K562 (cell line): Measurements from ENCODE around the gene SLC25A21. TPM values are rescaled to one million over a fixed set of nuclear protein-coding genes. Genes with fewer than 3 reads are reported as not detected.

Experiments used
- CCAR2 ChIP-seq: fragments of 200-400 bp; formaldehyde crosslinking; IDR thresholded peaks from 2 replicates; pipeline ENCODE4 v1.6.1; 2017; ENCODE audit warnings: mild to moderate bottlenecking, low read depth, low read length
- CCNT2 ChIP-seq: IDR thresholded peaks from 2 replicates; pipeline ENCODE4 v1.6.1; 2011; ENCODE audit warnings: borderline replicate concordance, low read depth, mild to moderate bottlenecking, moderate library complexity, mixed read lengths, low read length; ENCODE audit not compliant: insufficient read length; ENCODE audit errors: extremely low read depth
- JUND ChIP-seq, 2 experiments: IDR thresholded peaks; 2 replicates in 1 of 2; 3 replicates in 1 of 2; pipeline ENCODE4 v1.6.1; 2011; ENCODE audit warnings: borderline replicate concordance in 2 of 2, low read depth in 2 of 2, low read length in 2 of 2, improper control_type of control experiment in 1 of 2, missing biosample characterization in 1 of 2, missing genetic modification characterization in 1 of 2, missing genetic modification reagents in 1 of 2
- NFE2 ChIP-seq: IDR thresholded peaks from 2 replicates; pipeline ENCODE4 v1.6.1; 2014; ENCODE audit warnings: antibody characterized with exemption, low read depth
- NR1H2 ChIP-seq: sonication (generic); formaldehyde crosslinking; IDR thresholded peaks from 2 replicates; pipeline ENCODE4 v1.4.0; 2020; ENCODE audit warnings: mild to moderate bottlenecking, missing genetic modification reagents
- OTX1 ChIP-seq: fragments of 450-650 bp; formaldehyde crosslinking; IDR thresholded peaks from 2 replicates; pipeline ENCODE4 v1.4.0; 2022; ENCODE audit warnings: mild to moderate bottlenecking
- SIX5 ChIP-seq, 2 experiments: IDR thresholded peaks; 2 replicates each; pipeline ENCODE4 v1.6.1; 2011; ENCODE audit warnings: low read length in 2 of 2, borderline replicate concordance in 1 of 2, low read depth in 1 of 2, mild to moderate bottlenecking in 1 of 2, moderate library complexity in 1 of 2; ENCODE audit not compliant: insufficient read depth in 1 of 2
- TSC22D4 ChIP-seq: fragments of 450-650 bp; IDR thresholded peaks from 2 replicates; pipeline ENCODE4 v1.6.1; 2016; ENCODE audit warnings: missing genetic modification characterization, missing biosample characterization, control low read depth
- ZMIZ1 ChIP-seq, 2 experiments: fragments of 150-350 bp in 1 of 2; IDR thresholded peaks; 2 replicates each; pipeline ENCODE4 v1.6.1; 2012 to 2016; ENCODE audit warnings: low read depth in 2 of 2, low read length in 2 of 2, mild to moderate bottlenecking in 1 of 2, moderate library complexity in 1 of 2
- ZNF140 ChIP-seq: fragments of 250-450 bp; sonication (Bioruptor Pico); IDR thresholded peaks from 2 replicates; pipeline ENCODE4 v1.8.0; 2021; ENCODE audit warnings: moderate library complexity, mild to moderate bottlenecking, inconsistent platforms
- ZNF263 ChIP-seq: sonication (generic); formaldehyde crosslinking; IDR thresholded peaks from 2 replicates; pipeline ENCODE4 v1.8.0; 2022; ENCODE audit warnings: mild to moderate bottlenecking, missing genetic modification reagents, borderline replicate concordance
- ZNF639 ChIP-seq, 2 experiments: fragments of 200-800 bp in 1 of 2; sonication (Bioruptor generic) in 1 of 2; sonication (generic) in 1 of 2; formaldehyde crosslinking in 1 of 2; IDR thresholded peaks in 1 of 2; conservative IDR thresholded peaks in 1 of 2; 2 replicates each; pipeline versions ENCODE4 v1.5.0 to v1.6.1; 2016 to 2020; ENCODE audit warnings: missing compliant biosample characterization in 1 of 2, missing genetic modification characterization in 1 of 2, missing genetic modification reagents in 1 of 2
- polyA plus RNA-seq, 8 experiments: library from polyadenylated mRNA; depleted of rRNA in 4 of 8; stranded (reverse) in 5 of 8; unstranded in 3 of 8; fragments of >200 nt; fragmentation: Nextera tagmentation in 2 of 8; fragmentation: Illumina TruSeq in 1 of 8; extraction: Ambion mirVana in 2 of 8; extraction: Trizol in 1 of 8; gene quantifications; 2 replicates each; pipeline versions ENCODE4 v1.2.1 to v1.2.3, GENCODE V29; 2011 to 2014; ENCODE audit warnings: inconsistent platforms in 1 of 8, missing spikeins in 1 of 8
- total RNA-seq, 7 experiments: library from RNA; depleted of rRNA in 6 of 7; stranded (reverse); fragments of >200 nt in 6 of 7; fragmentation: Illumina TruSeq in 2 of 7; extraction: Trizol in 2 of 7; gene quantifications; 2 replicates each; pipeline versions ENCODE4 v1.2.1 to v1.2.3, GENCODE V29; 2011 to 2021; ENCODE audit warnings: low replicate concordance in 1 of 7
- TF ChIP-seq, protein P1 (sequence below): fragments of 150-350 bp; IDR thresholded peaks from 2 replicates; pipeline ENCODE4 v1.6.1; 2014; ENCODE audit warnings: low read depth, mild to moderate bottlenecking, low read length, borderline replicate concordance
- TF ChIP-seq, protein P2 (sequence below): fragments of 450-650 bp; formaldehyde crosslinking; IDR thresholded peaks from 2 replicates; pipeline ENCODE4 v1.4.0; 2020; ENCODE audit warnings: mild to moderate bottlenecking

The SLC25A21 gene
- total and polyA plus RNA-seq, 9 of the 15 experiments (the other 6 are each of a cell fraction or from before 2014, with no cell fraction given), result 15.2 to 46.7 (median 28.7) TPM

- TF ChIP-seq, protein P1, sequence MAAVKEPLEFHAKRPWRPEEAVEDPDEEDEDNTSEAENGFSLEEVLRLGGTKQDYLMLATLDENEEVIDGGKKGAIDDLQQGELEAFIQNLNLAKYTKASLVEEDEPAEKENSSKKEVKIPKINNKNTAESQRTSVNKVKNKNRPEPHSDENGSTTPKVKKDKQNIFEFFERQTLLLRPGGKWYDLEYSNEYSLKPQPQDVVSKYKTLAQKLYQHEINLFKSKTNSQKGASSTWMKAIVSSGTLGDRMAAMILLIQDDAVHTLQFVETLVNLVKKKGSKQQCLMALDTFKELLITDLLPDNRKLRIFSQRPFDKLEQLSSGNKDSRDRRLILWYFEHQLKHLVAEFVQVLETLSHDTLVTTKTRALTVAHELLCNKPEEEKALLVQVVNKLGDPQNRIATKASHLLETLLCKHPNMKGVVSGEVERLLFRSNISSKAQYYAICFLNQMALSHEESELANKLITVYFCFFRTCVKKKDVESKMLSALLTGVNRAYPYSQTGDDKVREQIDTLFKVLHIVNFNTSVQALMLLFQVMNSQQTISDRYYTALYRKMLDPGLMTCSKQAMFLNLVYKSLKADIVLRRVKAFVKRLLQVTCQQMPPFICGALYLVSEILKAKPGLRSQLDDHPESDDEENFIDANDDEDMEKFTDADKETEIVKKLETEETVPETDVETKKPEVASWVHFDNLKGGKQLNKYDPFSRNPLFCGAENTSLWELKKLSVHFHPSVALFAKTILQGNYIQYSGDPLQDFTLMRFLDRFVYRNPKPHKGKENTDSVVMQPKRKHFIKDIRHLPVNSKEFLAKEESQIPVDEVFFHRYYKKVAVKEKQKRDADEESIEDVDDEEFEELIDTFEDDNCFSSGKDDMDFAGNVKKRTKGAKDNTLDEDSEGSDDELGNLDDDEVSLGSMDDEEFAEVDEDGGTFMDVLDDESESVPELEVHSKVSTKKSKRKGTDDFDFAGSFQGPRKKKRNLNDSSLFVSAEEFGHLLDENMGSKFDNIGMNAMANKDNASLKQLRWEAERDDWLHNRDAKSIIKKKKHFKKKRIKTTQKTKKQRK, result no peak
- TF ChIP-seq, protein P2, sequence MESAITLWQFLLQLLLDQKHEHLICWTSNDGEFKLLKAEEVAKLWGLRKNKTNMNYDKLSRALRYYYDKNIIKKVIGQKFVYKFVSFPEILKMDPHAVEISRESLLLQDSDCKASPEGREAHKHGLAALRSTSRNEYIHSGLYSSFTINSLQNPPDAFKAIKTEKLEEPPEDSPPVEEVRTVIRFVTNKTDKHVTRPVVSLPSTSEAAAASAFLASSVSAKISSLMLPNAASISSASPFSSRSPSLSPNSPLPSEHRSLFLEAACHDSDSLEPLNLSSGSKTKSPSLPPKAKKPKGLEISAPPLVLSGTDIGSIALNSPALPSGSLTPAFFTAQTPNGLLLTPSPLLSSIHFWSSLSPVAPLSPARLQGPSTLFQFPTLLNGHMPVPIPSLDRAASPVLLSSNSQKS, result no peak
- TF ChIP-seq CCNT2, result peak; percentile 52
- 0 out of 2 replicates have a peak, but pooled peaks have one; percentile 25 for TF ChIP-seq JUND (IDR thresholded peaks at IDR 0.05; ENCODE audit: borderline replicate concordance, low read depth, low read length)
- peak; percentile 66; the same call in 1 of the 3 replicates for TF ChIP-seq JUND (tag; IDR thresholded peaks at IDR 0.05; ENCODE audit: borderline replicate concordance, low read depth, low read length)
- TF ChIP-seq SIX5 (IDR thresholded peaks at IDR 0.05; ENCODE audit: borderline replicate concordance in 1 of 2, insufficient read depth in 1 of 2, low read depth in 1 of 2, low read length in 2 of 2), result no peak
- no peak for TF ChIP-seq NFE2
- TF ChIP-seq ZNF140 (CRISPR knock-in tag), result no peak
- peak in 1 of 2 experiments; percentile 46; a peak in 1 of 4 replicates for TF ChIP-seq ZMIZ1 (IDR thresholded peaks at IDR 0.05; ENCODE audit: low read depth in 2 of 2, low read length in 2 of 2)
- TF ChIP-seq NR1H2 (CRISPR knock-in tag), result no peak
- no peak for TF ChIP-seq TSC22D4 (tag)
- TF ChIP-seq ZNF639 (CRISPR knock-in tag; conservative IDR thresholded peaks at IDR 0.05 in 1 of 2, IDR thresholded peaks at IDR 0.05 in 1 of 2), result 0 out of 4 replicates have a peak, but pooled peaks of 1 of the 2 experiments have one; percentile 51
- TF ChIP-seq CCAR2, result no peak
- TF ChIP-seq OTX1 (CRISPR knock-in tag), result no peak
- TF ChIP-seq ZNF263 (CRISPR knock-in tag), result peak; percentile 64; the same call in 1 of the 2 replicates
These were observed 3.7 kb downstream of the SLC25A21 start (continued) for GRCh38 chr14:37168721-37169120.
